ENCODE results near the gene METAP2. TPM values are rescaled to one million over a fixed set of nuclear protein-coding genes. Genes with fewer than 3 reads are reported as not detected.
A peak's percentile ranks its signal among the peaks of the same experiment; 100 is the strongest.
"Not testable (repeated sequence)": the region's sequence is repeated elsewhere in the genome, so short reads cannot be mapped to it uniquely, and the experiment has no call there.

The METAP2 gene
- total RNA-seq, 1 donor from 2014 or later: 56.3 TPM

DNA sequence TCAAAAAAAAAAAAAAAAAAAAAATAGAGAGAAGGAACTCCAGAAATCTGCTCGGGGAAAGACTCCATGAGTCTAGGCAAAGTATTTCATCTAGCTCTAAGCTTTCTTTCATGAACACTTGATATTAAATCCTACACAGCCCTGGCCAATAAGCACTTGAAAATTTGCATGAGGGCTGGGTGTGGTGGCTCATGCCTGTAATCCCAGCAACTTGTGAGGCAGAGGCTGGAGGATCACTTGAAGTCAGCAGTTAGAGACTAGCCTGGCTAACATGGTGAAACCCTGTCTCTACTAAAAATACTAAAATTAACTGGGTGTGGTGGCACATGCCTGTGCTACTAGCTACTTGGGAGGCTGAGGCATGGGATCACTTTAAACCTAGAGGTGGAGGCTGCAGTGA is 13.1 kb upstream of the METAP2 start:
- FAIRE-seq (no peak), DNase-seq (ENCODE audit: low spot score in 2 of 2) (no peak)

DNA sequence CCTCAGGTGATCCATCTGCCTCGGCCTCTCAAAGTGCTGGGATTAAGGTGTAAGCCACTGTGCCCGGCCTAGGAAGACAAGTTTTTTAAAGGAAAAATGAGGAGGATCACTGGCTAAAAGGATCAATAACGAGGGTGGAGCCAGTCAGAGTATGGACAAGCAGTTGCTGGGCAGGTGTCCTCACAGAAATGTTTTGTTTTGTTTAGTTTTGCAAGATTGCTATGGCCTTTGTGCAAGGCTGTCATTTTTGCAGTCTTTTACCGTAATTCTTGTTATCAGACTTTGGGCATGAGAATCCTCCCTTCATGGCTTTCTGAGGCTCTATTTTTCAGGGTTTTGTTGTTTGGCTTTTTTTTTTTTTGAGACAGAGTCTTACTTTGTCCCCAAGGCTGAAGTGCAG is 11.9 kb upstream of the METAP2 start:
- DNase-seq (ENCODE audit: low spot score in 2 of 2): no peak

DNA sequence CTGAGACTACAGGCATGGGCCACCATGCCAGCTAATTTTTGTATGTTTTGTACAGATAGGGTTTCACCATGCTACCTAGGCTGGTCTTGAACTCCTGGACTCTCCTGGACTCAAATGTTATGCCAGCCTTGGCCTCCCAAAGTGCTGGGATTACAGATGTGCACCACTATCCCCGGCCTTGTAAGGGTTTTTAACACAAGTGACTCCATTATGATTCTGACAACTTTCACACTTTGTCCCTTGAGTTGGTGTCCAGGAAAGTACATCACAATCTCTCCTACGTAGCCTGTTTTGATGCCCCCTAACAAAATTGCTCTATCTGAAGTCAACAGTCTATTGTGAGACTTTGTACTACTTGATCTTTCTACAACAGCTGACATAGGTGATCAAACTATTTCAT is 11.4 kb upstream of the METAP2 start:
- no peak for DNase-seq (ENCODE audit: low spot score in 2 of 2)
- no peak for FAIRE-seq

More for the DNA sequence above, 11.9 kb upstream of the METAP2 start:
- FAIRE-seq: no peak

DNA sequence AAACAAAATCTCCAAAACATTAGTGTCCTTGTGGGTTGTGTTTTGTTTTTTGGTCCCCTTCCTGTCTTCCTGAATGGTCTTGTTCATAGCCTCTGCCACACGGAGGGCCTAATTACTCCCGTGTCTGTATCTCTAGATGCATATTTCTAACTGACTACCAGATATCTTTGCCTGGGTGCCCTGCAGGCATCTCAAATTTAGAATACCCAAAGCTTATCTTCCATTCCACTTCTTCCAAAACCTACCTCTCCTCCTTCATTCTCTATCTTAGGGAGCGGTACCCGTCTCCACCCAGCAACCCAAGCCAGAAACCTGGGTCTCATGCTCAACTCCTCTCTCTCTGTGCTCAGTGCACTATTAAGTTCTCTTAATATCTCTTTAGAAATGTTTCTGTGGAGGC is 10.9 kb upstream of the METAP2 start:
- FAIRE-seq (no peak), DNase-seq (ENCODE audit: low spot score in 2 of 2) (no peak)

DNA sequence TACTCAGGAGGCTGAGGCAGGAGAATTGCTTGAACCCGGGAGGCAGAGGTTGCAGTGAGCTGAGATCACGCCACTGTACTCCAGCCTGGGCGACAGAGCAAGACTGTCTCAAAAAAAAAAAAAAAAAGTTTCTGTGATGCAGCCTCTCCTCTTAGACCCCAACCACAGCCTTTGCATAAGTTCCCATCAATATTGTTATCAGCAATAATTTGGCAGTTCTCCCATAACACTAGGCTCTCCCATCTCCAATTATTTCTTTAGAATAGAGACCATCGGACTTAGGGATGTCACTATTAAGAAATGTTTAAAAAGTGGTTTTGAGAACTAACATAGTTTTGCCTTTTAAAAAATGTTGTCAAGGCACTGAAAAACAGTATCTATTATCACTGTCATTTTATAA is 10.2 kb upstream of the METAP2 start:
- not testable (repeated sequence) for DNase-seq (ENCODE audit: low spot score in 2 of 2); FAIRE-seq

DNA sequence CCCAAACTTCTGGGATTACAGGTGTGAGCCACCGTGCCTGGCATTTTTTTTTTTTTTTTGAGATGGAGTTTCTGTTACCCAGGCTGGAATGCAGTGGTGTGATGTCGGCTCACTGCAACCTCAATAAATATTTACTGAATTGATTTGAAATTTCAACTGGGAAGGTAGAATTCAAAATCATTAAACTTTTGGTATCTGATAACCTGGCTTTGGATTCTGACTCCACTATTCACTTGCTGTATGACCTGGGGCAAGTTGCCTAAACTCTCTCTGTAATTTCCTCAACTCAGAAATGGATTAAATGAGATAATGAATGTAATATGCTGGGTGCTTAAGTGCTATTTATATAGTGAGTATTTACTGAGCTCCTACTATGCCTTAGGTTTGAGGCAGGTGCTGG is 8.7 kb upstream of the METAP2 start:
- FAIRE-seq (no peak), DNase-seq (ENCODE audit: low spot score in 2 of 2) (no peak)

DNA sequence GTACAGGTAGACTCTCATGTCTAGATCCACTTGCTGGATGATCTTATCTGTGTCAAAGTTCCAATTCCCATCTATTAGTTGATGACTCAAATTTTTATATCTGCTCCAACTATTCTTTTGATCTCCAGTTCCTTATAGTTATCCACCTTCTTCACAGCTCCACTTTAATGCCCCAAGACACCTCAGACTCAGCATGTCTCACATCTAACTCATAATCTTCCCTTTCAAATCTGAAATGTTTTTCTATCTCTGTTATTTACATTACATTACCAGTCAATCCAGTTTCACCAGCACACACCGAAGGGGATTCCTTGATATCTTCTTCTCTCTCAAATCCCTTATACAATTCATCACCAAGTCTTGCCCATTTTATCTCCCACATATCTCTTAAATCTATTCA is 3.7 kb upstream of the METAP2 start:
- no peak for DNase-seq (ENCODE audit: low spot score in 2 of 2)
- FAIRE-seq: no peak

DNA sequence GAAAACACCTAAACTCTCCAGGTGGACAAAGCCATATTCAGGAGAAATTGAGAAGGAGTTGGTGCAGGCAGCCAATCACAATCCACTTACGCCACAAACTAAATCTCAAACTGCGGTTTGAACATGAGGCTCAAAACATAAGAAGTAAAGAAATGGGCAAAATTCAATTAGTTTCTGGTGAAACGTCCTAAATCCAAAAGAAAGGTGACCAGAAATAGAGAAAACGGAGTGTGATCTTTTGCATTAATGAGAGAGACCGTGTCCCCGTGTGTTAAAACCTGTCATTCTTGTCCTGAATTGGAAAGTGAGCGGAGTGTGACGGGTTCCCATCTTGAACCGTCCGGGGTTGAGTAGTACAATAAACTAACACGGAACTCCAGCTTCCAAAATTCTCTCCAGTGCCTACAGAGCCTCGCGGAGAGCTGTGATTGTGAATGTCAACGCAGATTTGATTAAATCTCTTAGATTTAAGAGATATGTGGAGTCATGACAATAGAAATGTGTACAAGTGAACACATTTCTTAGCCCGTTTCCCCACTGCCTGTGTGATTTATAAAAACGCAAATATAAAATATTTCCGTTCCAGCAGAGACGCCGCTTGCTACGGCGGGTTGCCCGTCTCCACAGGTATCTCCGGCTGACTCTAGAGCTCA is 595 bp upstream of the METAP2 start:
- peak in 1 of 2 donors; percentile 41 for DNase-seq (ENCODE audit: low spot score in 2 of 2)
- FAIRE-seq: no peak

DNA sequence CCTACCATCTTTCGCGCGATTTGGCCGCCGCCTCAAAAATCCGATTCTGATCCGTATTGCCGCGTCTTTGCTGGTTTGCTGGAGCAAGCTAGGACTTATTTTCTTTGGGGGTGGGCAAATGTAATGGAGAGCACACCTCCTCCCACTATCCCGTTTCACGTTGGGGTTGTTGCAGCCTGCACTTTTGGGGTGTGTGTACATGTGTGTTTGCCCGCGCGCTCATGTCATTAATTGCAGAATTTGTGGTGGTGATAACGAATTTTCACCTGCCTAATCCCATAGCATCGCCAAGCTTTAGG is 657 bp downstream of the METAP2 start:
- FAIRE-seq (no peak), DNase-seq (ENCODE audit: low spot score in 2 of 2) (no peak)

DNA sequence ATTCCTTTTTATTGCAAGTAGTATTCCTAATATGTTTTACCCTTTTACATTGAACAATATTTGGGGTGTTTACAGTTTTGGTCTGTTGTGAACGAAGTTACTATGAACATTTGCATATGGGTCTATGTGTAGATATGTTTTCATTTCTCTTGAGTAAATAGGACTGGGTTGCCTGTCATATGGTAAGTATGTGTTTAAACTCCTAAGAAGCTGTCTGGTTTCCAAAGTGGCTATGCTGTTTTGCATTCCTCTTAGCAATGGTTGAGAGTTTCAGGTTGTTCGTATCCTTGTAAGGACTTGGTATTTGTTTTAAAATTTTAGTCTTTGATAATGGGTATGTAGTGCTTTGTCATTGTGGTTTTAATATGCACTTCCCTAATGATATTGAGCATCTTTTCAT is 6.3 kb downstream of the METAP2 start:
- no peak for DNase-seq (ENCODE audit: low spot score in 2 of 2)
- no peak for FAIRE-seq

DNA sequence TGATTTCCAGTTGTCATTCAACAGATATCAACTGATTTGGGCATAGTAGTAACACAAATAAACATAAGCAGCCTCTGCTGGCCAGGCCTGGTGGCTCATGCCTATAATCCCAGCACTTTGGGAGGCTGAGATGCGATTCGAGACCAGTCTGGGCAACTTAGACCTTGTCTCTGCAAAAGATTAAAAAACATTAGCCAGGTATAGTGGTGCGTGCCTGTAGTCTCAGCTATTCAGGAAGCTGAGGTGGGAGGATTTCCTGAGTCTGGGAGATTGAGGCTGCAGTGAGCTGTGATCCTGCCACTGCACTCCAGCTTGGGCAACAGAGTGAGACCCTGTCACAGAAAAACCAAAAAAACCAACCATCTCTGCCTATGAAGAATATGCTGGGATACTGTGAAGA is 7.1 kb downstream of the METAP2 start:
- no peak for FAIRE-seq

DNA sequence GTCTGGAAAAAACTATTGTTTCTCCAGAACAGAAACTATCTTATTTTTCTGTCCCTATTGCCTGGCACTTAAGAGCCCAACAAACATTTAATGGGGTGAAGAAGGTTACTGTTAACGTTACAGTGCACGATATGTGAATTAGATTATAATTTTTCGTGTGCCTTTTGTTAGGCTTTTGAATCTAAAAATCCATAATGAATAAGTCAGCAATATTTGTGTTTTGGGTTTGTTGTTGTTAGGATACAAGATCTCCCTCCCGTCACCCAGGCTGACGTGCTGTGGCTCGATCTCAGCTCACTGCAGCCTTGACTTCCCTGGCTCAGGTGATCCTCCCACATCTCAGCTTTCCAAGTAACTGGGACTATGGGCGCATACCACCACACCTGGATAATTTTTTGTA is 7.9 kb downstream of the METAP2 start:
- FAIRE-seq (no peak), DNase-seq (ENCODE audit: low spot score in 2 of 2) (no peak)

More for the DNA sequence above, 7.1 kb downstream of the METAP2 start:
- no peak for DNase-seq (ENCODE audit: low spot score in 2 of 2)

DNA sequence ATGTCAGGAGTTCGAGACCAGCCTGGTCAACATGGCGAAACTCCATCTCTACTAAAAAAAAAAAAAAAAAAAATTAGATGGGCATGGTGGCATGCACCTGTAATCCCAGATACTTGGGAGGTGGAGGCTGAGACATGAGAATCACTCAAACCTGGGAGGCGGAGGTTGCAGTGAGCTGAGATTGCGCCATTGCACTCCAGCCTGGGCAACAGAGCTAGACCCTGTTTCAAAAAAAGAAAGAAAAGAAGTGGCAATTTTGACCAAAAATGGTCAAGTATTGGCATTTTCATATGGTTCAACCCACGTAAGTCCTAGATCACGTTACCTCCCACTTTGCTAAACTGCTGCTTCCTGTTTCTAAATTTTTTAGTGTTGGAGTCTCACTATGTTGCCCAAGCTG is 8.6 kb downstream of the METAP2 start:
- not testable (repeated sequence) for DNase-seq (ENCODE audit: low spot score in 2 of 2); FAIRE-seq

DNA sequence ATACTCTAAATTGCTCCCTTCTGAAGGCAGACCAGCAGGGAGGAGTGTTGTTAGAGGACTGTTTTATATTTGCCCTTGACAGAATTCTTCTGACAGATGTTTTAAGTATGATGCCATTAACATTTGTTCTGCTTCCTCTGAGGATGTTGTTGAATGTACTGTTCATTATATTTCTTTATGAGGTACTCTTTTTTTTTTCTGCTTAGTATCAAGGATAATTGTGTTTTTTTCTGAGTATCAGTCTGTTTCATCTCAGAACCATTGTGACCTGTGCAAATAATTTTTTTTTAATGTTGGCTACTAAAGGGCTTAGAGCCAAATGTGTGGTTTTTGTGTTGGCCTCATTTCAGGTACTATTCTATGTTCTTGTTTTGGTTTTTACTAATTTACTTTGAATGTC is 10.6 kb downstream of the METAP2 start:
- no peak for FAIRE-seq
- DNase-seq (ENCODE audit: low spot score in 2 of 2): no peak

DNA sequence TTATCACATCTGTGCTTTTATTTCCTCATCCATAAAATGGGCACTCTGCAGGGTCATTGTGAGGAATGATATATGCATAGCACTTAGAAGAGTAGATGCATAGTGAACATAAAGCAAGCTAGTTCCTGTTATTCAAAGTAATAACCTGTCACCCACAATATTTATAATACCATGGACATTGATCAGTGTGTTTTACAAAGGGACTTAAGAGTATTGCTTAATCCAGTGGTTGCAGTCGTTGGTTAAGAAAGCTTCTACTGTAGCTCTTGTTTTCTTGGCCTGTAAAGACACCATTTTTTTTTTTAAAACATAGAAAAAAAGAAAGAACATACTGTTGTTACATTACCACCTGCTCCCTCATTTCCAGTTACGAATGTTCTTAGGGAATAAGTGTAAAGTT is 13.1 kb downstream of the METAP2 start:
- DNase-seq (ENCODE audit: low spot score in 2 of 2) (no peak), FAIRE-seq (no peak)

DNA sequence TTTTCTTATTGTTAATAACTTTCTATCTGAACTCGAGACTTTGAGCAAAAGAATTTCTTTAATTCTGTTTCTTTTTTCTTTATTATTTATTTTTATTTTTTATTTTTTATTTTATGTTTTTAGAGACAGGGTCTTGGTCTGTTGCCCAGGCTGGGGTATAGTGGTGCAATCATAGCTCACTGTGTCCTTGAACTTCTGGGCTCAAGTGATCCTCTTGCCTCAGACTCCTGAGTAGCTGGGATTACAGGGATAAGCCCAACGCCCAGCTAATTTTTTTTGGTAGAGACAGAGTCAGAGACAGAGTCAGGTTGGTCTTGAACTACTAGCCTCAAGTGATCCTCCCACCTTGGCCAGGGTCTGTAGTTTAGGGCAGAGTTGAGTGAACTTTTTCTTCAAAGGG is 18.5 kb downstream of the METAP2 start:
- FAIRE-seq (no peak), DNase-seq (ENCODE audit: low spot score in 2 of 2) (no peak)

DNA sequence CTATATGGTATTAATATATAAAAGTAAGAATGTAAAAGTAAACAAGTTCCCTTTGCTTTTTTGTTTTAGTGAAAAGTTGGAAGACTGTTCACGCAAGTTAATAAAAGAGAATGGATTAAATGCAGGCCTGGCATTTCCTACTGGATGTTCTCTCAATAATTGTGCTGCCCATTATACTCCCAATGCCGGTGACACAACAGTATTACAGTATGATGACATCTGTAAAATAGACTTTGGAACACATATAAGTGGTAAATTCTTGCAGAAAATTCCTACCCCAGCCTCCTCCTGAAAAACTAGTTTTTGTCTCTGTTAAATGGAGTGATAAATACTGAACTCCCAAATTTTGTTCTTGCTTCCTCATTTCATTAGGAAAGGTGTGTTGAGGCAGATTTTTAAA is 20.9 kb downstream of the METAP2 start:
- DNase-seq (ENCODE audit: low spot score in 2 of 2) (no peak), FAIRE-seq (no peak)

DNA sequence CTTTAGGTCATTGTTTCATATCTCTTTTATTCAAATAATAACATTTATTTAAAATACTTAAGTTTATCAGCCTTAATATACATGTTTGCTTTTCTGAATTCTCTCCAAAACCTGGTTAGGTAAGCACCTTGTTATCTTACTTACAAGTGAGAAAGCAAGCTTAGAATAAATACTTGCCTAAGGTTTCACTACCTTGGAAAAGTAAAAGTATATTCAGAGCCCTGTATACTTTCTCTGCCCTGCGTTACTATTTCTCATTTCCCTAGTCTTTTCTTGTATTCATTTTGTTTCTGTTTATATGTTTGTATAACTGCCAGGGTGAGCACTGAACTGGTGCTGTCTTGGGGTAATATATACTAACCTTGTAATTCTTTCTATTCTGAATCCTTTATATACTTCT is 21.5 kb downstream of the METAP2 start:
- DNase-seq (ENCODE audit: low spot score in 2 of 2) (no peak), FAIRE-seq (no peak)

DNA sequence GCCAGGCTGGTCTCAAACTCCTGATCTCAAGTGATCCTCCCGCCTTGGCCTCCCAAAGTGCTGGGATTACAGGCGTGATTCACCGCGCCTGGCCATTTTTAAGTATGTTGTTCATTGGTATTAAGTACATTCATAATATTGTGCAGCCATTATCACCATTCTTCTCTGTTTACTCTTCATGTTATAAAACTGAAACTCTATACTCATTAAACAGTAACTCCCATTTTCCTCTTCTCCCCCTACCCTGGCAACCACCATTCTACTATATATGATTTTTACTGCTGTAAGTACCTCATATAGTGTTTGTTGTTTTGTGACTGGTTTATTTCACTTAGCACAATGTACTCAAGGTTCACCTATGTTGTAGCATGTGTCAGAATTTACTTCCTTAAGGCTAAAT is 23.1 kb downstream of the METAP2 start:
- FAIRE-seq (no peak), DNase-seq (ENCODE audit: low spot score in 2 of 2) (no peak)

DNA sequence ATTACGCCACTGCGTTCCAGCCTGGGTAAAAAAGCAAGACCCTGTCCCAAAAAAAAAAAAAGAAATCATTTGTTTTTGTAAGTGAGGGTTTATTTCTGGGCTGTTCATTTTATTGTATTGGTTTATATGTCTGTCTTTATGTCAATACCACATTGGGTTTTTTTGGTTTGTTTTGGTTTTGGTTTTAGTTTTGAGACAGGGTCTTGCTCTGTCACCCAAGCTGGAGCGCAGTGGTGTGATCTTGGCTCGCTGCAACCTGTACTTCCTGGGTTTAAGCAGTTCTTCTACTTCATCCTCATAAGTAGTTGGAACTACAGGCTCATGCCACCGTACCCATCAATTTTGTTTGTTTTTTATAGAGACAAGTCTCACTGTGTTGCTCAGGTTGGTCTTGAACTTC is 25.0 kb downstream of the METAP2 start:
- no peak for DNase-seq (ENCODE audit: low spot score in 2 of 2)
- no peak for FAIRE-seq

DNA sequence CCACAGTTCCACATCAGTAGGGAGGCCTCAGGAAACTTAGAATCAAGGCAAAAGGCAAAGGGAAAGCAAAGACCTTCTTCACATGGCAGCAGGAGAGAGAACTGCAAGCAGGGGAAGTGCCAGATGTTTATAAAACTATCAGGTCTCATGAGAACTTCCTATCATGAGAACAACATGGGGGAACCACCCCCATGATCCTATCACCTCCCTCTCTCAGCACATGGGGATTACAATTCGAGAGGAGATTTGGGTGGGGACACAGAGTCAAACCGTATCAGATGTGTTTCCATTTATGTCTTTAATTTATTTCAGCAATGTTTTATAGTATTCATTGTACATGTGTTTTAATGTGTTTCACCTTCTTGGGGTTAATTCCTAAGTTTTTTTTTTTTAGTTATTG is 25.8 kb downstream of the METAP2 start:
- DNase-seq (ENCODE audit: low spot score in 2 of 2): no peak
- FAIRE-seq: no peak

DNA sequence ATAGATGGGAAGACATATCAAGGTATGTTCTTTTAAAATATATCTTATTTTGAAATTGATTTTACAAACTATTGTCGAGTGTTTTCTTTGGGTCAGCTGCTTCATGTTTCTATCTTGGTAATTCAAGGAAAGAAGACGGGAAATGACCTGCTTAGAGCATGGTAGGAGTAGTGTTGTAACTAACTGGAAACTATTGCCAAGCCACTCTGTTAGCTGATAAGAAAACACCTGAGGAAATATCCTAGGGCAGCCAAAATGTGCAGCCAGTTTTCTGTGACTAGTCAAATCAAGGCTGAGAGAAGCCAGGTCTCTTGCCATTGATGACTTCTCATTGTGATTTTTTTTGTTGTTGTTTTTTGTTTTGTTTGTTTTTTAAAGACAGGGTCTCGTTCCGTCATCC is 30.2 kb downstream of the METAP2 start:
- DNase-seq (ENCODE audit: low spot score in 2 of 2): no peak
- FAIRE-seq: no peak

DNA sequence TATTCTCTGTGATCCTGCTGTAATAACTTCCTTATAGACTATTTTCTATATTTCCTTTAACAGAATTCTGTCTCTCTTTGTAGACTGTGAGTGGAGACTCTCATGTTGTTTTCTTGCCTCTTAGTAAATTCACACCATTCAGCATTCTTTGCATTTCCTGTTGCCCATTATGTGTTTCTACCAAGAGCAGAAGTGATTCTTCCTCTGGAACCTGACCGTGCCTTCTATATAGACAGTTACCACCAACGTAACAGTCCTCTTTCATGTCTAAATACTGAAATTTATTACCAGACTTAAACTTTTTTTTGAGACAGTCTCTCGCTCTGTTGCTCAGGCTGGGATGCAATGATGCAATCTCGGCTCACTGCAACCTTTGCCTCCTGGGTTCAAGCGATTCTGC is 31.1 kb downstream of the METAP2 start:
- no peak for FAIRE-seq
- DNase-seq (ENCODE audit: low spot score in 2 of 2): no peak

All from frontal cortex (tissue), 4 donors.